GM18517 (cell line): ENCODE results near the gene LDB1.

Experiments
- ATAC-seq: cut with Tn5 transposase; IDR thresholded peaks from one replicate; pipeline ENCODE4 v1.9.1; 2021; ENCODE audit warnings: mild to moderate bottlenecking, moderate library complexity; ENCODE audit not compliant: unreplicated experiment

The LDB1 gene

GRCh38 chr10:102065561-102066398 is 54.4 kb downstream of the LDB1 start:
- peak; percentile 17 for ATAC-seq

GRCh38 chr10:102064868-102065560 is 55.2 kb downstream of the LDB1 start, which contains the start of gene HPS6:
HPS6 (plus strand) TSS chr10:102065349; CDS start chr10:102065475, 126 bp downstream.
- peak; percentile 77 for ATAC-seq

GRCh38 chr10:102064503-102064867 is 55.7 kb downstream of the LDB1 start:
- ATAC-seq = no peak

- ATAC-seq = no peak
These were observed 60.2 kb downstream of the LDB1 start for GRCh38 chr10:102059987-102060386.
